ENCODE measurements around the gene UTP4. TPM values are rescaled to one million over a fixed set of nuclear protein-coding genes. Genes with fewer than 3 reads are reported as not detected.

UTP4 gene
- total and polyA plus RNA-seq, 10 donors = 12.6 to 37.9 (median 17.1) TPM

GRCh38 chr16:69187446-69188235, 55.2 kb downstream of the UTP4 start:
- peak; percentile 92 for DNase-seq
- H3K36me3 ChIP-seq = no peaks in the 10 kb centered on the region

GRCh38 chr16:69188236-69188549, 55.7 kb downstream of the UTP4 start:
- 1 to 4% (median 3%) methylated on average over 5 of the region's 5 CpGs for WGBS, 5 donors
- intact Hi-C loops (cut with DNase I; ENCODE audit: low total_unique reads) = no loop called here
- no peaks in the 10 kb centered on the region for H3K27me3 ChIP-seq (replicated peaks in 1 of 7)
- H3K27ac ChIP-seq = peak overlapping the region in 7 of 8 donors; percentile 88 to 98 (median 96)
- peak overlapping the region; percentile 73 to 88 (median 80) for H3K4me3 ChIP-seq
- H3K36me3 ChIP-seq = no peaks in the 10 kb centered on the region
- H3K9me3 ChIP-seq = no peaks in the 10 kb centered on the region
- H3K4me1 ChIP-seq = peaks cover 14 to 78% (median 52%) of the 10 kb centered on the region in 6 donors
- TF ChIP-seq POLR2A (IDR thresholded peaks at IDR 0.05) (no peak), CTCF (IDR thresholded peaks at IDR 0.05 in 8 of 11, conservative IDR thresholded peaks at IDR 0.05 in 3 of 11) (no peak), POLR2AphosphoS5 (IDR thresholded peaks at IDR 0.05) (no peak)
- no peak for DNase-seq

More at GRCh38 chr16:69187446-69188235, 55.2 kb downstream of the UTP4 start:
- TF ChIP-seq POLR2A (IDR thresholded peaks at IDR 0.05) (no peak), CTCF (IDR thresholded peaks at IDR 0.05 in 8 of 11, conservative IDR thresholded peaks at IDR 0.05 in 3 of 11) (no peak), POLR2AphosphoS5 (IDR thresholded peaks at IDR 0.05) (no peak)
- Histone ChIP-seq H3K9me3 (no peaks in the 10 kb centered on the region), H3K27ac (peak overlapping the region; percentile 78 to 98 (median 95)), H3K4me1 (peaks cover 14 to 82% (median 52%) of the 10 kb centered on the region in 6 donors), H3K4me3 (peak overlapping the region; percentile 73 to 88 (median 80)), H3K27me3 (replicated peaks in 1 of 7) (no peaks in the 10 kb centered on the region)
- WGBS, 5 donors = 0% methylated on average over 31 to 76 of the region's 76 CpGs
- intact Hi-C loops (cut with DNase I; ENCODE audit: low total_unique reads) = no loop called here

GRCh38 chr16:69188716-69189115, 56.3 kb downstream of the UTP4 start:
- Histone ChIP-seq H3K4me1 (peaks cover 14 to 82% (median 52%) of the 10 kb centered on the region in 6 donors), H3K9me3 (no peaks in the 10 kb centered on the region), H3K27ac (peak overlapping the region in 2 of 8 donors; percentile 96 to 98), H3K27me3 (replicated peaks in 1 of 7) (no peaks in the 10 kb centered on the region), H3K36me3 (no peaks in the 10 kb centered on the region), H3K4me3 (peak overlapping the region in 6 of 8 donors; percentile 73 to 88 (median 80))
- intact Hi-C loops (cut with DNase I; ENCODE audit: low total_unique reads) = no loop called here
- DNase-seq = no peak
- WGBS, 5 donors = 35 to 51% (median 49%) methylated on average over 5 of the region's 5 CpGs
- TF ChIP-seq POLR2A (IDR thresholded peaks at IDR 0.05) (no peak), CTCF (IDR thresholded peaks at IDR 0.05 in 8 of 11, conservative IDR thresholded peaks at IDR 0.05 in 3 of 11) (no peak), POLR2AphosphoS5 (IDR thresholded peaks at IDR 0.05) (no peak)

GRCh38 chr16:69190046-69190588, 57.7 kb downstream of the UTP4 start:
- Histone ChIP-seq H3K27me3 (replicated peaks in 1 of 7) (no peaks in the 10 kb centered on the region), H3K4me3 (no peak overlapping the region), H3K9me3 (no peaks in the 10 kb centered on the region), H3K36me3 (no peaks in the 10 kb centered on the region), H3K4me1 (peaks cover 14 to 73% (median 55%) of the 10 kb centered on the region in 6 donors), H3K27ac (peak overlapping the region in 4 of 8 donors; percentile 11 to 59 (median 48))
- no peak for TF ChIP-seq POLR2AphosphoS5 (IDR thresholded peaks at IDR 0.05)
- TF ChIP-seq CTCF (IDR thresholded peaks at IDR 0.05 in 8 of 11, conservative IDR thresholded peaks at IDR 0.05 in 3 of 11) = no peak
- no peak for TF ChIP-seq POLR2A (IDR thresholded peaks at IDR 0.05)
- intact Hi-C loops (cut with DNase I; ENCODE audit: low total_unique reads) = no loop called here
- 63 to 84% (median 81%) methylated on average over 2 of the region's 2 CpGs for WGBS, 5 donors
- DNase-seq = no peak
